MM.1S (cell line): ENCODE measurements around the gene KRTAP25-1.

Experiments
- DNase-seq: peaks from one replicate; pipeline ENCODE4 v3.0.0-alpha.2; 2015
- H2AFZ ChIP-seq: fragments of 300-600 bp; sonication (generic); 2 replicates; pipeline ENCODE4 v1.6.0; 2016; ENCODE audit warnings: antibody characterized with exemption, low read length
- H3F3A ChIP-seq: fragments of 300-600 bp; sonication (generic); 2 replicates; pipeline ENCODE4 v1.6.1; 2016; ENCODE audit warnings: mild to moderate bottlenecking, antibody characterized with exemption, low read length, moderate library complexity, mixed read lengths; ENCODE audit not compliant: insufficient read depth
- H3K27ac ChIP-seq: fragments of 300-600 bp; sonication (generic); 2 replicates; pipeline ENCODE4 v1.5.1; 2016; ENCODE audit warnings: mild to moderate bottlenecking, low read length
- H3K27me3 ChIP-seq: fragments of 300-600 bp; sonication (generic); replicated peaks from 2 replicates; pipeline ENCODE4 v1.6.0; 2016; ENCODE audit warnings: low read length; ENCODE audit not compliant: insufficient read depth
- H3K36me3 ChIP-seq: fragments of 300-600 bp; sonication (generic); replicated peaks from 2 replicates; pipeline ENCODE4 v1.6.1; 2016; ENCODE audit warnings: mild to moderate bottlenecking, low read length, mixed read lengths; ENCODE audit not compliant: insufficient read depth
- H3K4me1 ChIP-seq: fragments of 300-600 bp; sonication (generic); 2 replicates; pipeline ENCODE4 v1.6.1; 2016; ENCODE audit warnings: low read length, mixed read lengths
- H3K4me2 ChIP-seq: fragments of 300-600 bp; sonication (generic); 2 replicates; pipeline ENCODE4 v1.6.0; 2016; ENCODE audit warnings: low read depth, low read length
- H3K4me3 ChIP-seq: fragments of 300-600 bp; sonication (generic); 2 replicates; pipeline ENCODE4 v1.5.1; 2016; ENCODE audit warnings: low read length, mixed read lengths
- H3K79me2 ChIP-seq: fragments of 300-600 bp; sonication (generic); 2 replicates; pipeline ENCODE4 v1.6.1; 2016; ENCODE audit warnings: mixed run types, low read length, mixed read lengths
- H3K9ac ChIP-seq: fragments of 300-600 bp; sonication (generic); 2 replicates; pipeline ENCODE4 v1.6.1; 2016; ENCODE audit warnings: low read length, mixed read lengths
- H3K9me2 ChIP-seq: fragments of 300-600 bp; sonication (generic); replicated peaks from 2 replicates; pipeline ENCODE4 v1.6.1; 2016; ENCODE audit warnings: mild to moderate bottlenecking, low read length, mixed read lengths; ENCODE audit not compliant: insufficient read depth
- H3K9me3 ChIP-seq: fragments of 300-600 bp; sonication (generic); replicated peaks from 2 replicates; pipeline ENCODE4 v1.6.1; 2016; ENCODE audit warnings: mild to moderate bottlenecking, low read length, mixed read lengths; ENCODE audit not compliant: insufficient read depth
- H4K20me1 ChIP-seq: fragments of 300-600 bp; sonication (generic); 2 replicates; pipeline ENCODE4 v1.6.1; 2016; ENCODE audit warnings: mild to moderate bottlenecking, low read length, moderate library complexity, mixed read lengths; ENCODE audit not compliant: insufficient read depth
- CTCF ChIP-seq: fragments of 300-600 bp; sonication (generic); IDR thresholded peaks from 2 replicates; pipeline ENCODE4 v1.5.1; 2016; ENCODE audit warnings: antibody characterized with exemption, low read length, mixed read lengths
- EZH2 ChIP-seq: fragments of 300-600 bp; sonication (generic); optimal IDR thresholded peaks from 2 replicates; pipeline ENCODE3; 2017; ENCODE audit warnings: low read depth, mild to moderate bottlenecking, antibody characterized with exemption, low read length, mixed read lengths
- EZH2phosphoT487 ChIP-seq: fragments of 300-600 bp; sonication (generic); IDR thresholded peaks from 2 replicates; pipeline ENCODE4 v1.6.1; 2018; ENCODE audit warnings: antibody characterized with exemption, low read length

Gene KRTAP25-1

GRCh38 chr21:30337276-30337744 is 48.0 kb upstream of the KRTAP25-1 start, which contains the start of gene KRTAP27-1:
Gene KRTAP27-1 (minus strand): TSS chr21:30337694. CDS start chr21:30337668, 26 bp downstream.
- no peaks in the 10 kb centered on the region for H3K9me3 ChIP-seq
- H3F3A ChIP-seq: no peaks in the 10 kb centered on the region
- TF ChIP-seq EZH2 (no peak), CTCF (no peak), EZH2phosphoT487 (no peak)
- no peaks in the 10 kb centered on the region for H3K36me3 ChIP-seq
- no peaks in the 10 kb centered on the region for H4K20me1 ChIP-seq
- no peak within 1 kb of the TSS for H2AFZ ChIP-seq
- H3K27me3 ChIP-seq: no peaks in the 10 kb centered on the region
- no peaks in the 10 kb centered on the region for H3K9me2 ChIP-seq
- no peaks in the 10 kb centered on the region for H3K4me1 ChIP-seq
- no peaks in the 10 kb centered on the region for H3K79me2 ChIP-seq
- no peak for DNase-seq
- H3K4me3 ChIP-seq: no peak within 1 kb of the TSS
- H3K27ac ChIP-seq: no peak within 1 kb of the TSS
- H3K9ac ChIP-seq: no peak within 1 kb of the TSS
- H3K4me2 ChIP-seq: no peak within 1 kb of the TSS

GRCh38 chr21:30336596-30336995 is 47.3 kb upstream of the KRTAP25-1 start:
- no peaks in the 10 kb centered on the region for H3F3A ChIP-seq
- no peak for DNase-seq
- no peak overlapping the region for H3K9ac ChIP-seq
- H2AFZ ChIP-seq: no peak overlapping the region
- no peaks in the 10 kb centered on the region for H3K36me3 ChIP-seq
- TF ChIP-seq CTCF (no peak), EZH2 (no peak), EZH2phosphoT487 (no peak)
- H3K27ac ChIP-seq: no peak overlapping the region
- H3K79me2 ChIP-seq: no peaks in the 10 kb centered on the region
- no peak overlapping the region for H3K4me3 ChIP-seq
- H4K20me1 ChIP-seq: no peaks in the 10 kb centered on the region
- H3K4me1 ChIP-seq: no peaks in the 10 kb centered on the region
- no peaks in the 10 kb centered on the region for H3K9me3 ChIP-seq
- H3K4me2 ChIP-seq: no peak overlapping the region
- H3K9me2 ChIP-seq: no peaks in the 10 kb centered on the region
- H3K27me3 ChIP-seq: no peaks in the 10 kb centered on the region

- Histone ChIP-seq H3K4me3 (no peak overlapping the region), H2AFZ (no peak overlapping the region), H3K9me2 (no peaks in the 10 kb centered on the region), H4K20me1 (no peaks in the 10 kb centered on the region), H3K27me3 (no peaks in the 10 kb centered on the region), H3K4me1 (no peaks in the 10 kb centered on the region), H3K4me2 (no peak overlapping the region), H3K27ac (no peak overlapping the region), H3K9me3 (no peaks in the 10 kb centered on the region), H3K9ac (no peak overlapping the region), H3K36me3 (no peaks in the 10 kb centered on the region), H3F3A (no peaks in the 10 kb centered on the region), H3K79me2 (no peaks in the 10 kb centered on the region)
- TF ChIP-seq EZH2phosphoT487 (no peak), EZH2 (no peak), CTCF (no peak)
- no peak for DNase-seq
Observed at GRCh38 chr21:30333736-30334135, 44.4 kb upstream of the KRTAP25-1 start.
